Retinal pigment epithelial cell (primary cell): ENCODE measurements around the gene ARL6IP4.

ENCODE experiments used
- DNase-seq: peaks from one replicate; pipeline ENCODE4 v3.0.0-alpha.2; 2010; ENCODE audit warnings: low read depth
- H3K4me3 ChIP-seq: 2 replicates; pipeline ENCODE4 v1.5.1; 2011; ENCODE audit warnings: mild to moderate bottlenecking, low read length, control low read depth, moderate library complexity
- TF ChIP-seq, protein P1 (sequence below): conservative IDR thresholded peaks from 2 replicates; pipeline ENCODE4 v1.5.1; 2011; ENCODE audit warnings: low read depth, low read length, control low read depth, inconsistent platforms

ARL6IP4 gene

DNA sequence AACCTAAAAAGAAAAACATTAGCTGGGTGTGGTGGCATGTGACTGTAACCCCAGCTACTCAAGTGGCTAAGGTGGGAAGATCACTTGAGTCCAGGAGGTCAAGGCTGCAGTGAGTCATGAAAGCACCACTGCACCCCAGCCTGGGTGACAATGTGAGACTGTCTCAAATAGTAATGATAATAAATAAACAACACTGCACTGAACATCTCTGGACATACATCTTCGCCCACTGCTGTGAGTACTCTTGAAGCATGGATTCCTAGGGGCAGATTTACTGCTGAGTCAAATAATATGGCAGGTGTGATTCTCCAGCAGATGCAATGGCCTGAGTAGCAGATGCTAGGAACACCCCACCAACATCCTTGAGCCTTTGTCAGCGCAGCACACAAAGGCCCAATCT lies 37.8 kb upstream of the ARL6IP4 start:
- H3K4me3 ChIP-seq: no peak overlapping the region
- TF ChIP-seq, protein P1, sequence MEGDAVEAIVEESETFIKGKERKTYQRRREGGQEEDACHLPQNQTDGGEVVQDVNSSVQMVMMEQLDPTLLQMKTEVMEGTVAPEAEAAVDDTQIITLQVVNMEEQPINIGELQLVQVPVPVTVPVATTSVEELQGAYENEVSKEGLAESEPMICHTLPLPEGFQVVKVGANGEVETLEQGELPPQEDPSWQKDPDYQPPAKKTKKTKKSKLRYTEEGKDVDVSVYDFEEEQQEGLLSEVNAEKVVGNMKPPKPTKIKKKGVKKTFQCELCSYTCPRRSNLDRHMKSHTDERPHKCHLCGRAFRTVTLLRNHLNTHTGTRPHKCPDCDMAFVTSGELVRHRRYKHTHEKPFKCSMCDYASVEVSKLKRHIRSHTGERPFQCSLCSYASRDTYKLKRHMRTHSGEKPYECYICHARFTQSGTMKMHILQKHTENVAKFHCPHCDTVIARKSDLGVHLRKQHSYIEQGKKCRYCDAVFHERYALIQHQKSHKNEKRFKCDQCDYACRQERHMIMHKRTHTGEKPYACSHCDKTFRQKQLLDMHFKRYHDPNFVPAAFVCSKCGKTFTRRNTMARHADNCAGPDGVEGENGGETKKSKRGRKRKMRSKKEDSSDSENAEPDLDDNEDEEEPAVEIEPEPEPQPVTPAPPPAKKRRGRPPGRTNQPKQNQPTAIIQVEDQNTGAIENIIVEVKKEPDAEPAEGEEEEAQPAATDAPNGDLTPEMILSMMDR: no peak
- DNase-seq: no peak

DNA sequence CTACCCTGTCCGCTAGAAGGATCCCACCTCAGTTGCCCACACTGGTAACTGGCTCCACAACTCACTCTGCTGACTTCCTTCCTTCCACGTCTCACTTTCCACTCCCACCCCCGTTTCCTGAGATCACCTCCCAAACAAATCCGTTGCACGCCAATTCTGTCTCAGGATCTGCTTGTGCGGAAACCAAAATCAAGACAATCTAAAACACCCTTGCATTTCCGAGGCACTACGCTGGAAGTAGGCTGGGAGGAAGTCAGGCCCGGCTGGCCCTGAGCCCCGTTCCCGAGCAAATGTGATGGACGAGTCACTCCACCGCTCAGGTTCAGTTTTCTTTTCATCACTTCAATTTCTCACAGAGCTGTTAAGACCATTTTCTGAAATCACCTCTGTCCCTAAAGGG lies 37.3 kb upstream of the ARL6IP4 start:
- TF ChIP-seq, protein P1: no peak
- no peak overlapping the region for H3K4me3 ChIP-seq
- DNase-seq: no peak

DNA sequence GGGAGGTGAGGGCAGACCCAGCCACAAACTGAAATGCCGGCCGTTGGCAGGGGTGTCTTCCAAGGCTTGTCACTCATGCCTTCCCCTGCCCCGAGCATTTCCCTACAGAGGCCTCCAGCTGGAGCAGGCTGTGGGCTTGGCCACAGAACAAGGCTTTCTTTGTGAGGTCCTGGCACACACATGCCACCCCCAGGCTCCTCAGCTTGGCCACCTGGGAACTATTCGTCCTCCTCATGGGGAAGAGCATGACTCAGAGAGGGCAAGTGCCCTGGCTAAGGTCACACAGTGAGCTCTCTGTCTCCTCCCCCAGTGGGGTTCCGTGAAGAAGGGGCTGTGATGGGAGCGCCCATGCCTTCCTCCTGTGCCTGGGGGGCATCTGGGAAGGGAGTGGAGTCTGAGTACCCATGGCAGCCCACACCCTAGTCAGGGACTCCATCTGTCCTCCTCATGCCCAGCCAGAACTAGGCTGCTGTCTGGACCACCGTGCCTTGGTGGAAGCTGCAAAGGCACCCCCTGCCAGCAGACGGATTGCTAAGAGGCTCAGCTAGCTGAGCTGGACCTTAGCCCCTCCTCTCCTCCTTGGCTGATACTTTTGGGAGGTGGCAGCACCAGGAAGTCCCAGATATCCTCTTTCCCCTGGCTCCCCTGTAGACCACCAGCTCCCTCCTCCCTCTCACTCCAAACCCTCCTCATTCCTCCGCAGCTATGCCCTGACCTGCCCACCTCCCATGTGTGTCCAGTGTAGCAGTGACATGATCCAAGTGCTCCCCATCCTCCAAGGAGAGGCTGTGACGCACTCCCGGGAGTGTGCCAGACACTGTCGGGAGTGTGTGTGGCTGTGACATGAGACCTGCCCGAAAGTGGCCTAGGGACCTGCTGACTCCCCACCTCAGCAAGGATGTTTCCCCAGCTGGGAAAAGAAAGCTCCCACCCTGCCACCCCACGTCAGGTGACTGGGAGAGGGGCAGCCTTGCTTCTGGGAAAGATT lies 35.6 kb upstream of the ARL6IP4 start:
- peak; percentile 66 for DNase-seq
- H3K4me3 ChIP-seq: no peak overlapping the region
- TF ChIP-seq, protein P1: no peak

DNA sequence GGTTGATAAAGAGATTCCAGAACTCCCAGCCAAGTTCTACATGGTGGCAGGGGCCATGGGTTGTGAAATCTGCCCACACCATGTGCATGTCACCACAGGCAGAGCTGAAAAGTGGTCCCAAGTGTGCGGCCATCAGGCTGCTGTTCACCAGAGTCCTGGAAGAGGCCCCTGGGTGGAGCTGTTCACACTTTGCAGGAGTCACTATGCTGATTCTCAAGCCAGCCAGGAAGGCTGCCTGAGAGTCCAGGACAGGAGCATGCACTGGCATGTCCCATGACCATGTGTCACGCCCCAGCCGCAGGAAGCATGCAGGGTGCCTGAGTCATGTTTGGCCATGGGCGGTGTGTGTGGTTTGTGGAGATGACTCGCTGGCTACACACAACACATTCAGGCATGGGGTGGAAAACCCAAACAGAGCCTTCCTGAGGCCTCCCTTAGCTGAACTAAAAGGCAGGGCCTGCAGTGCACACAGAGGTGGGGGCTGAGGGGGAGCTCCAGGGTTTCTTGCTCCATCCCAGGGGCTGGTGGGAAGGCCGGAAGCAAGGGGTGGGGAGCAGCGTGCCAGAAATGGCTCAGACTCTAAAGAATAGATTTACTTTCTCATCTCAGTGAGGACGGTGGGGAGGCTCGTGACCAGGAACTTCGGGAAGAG lies 33.7 kb upstream of the ARL6IP4 start:
- H3K4me3 ChIP-seq: no peak overlapping the region
- DNase-seq: peak; percentile 98
- TF ChIP-seq, protein P1: peak; percentile 59

DNA sequence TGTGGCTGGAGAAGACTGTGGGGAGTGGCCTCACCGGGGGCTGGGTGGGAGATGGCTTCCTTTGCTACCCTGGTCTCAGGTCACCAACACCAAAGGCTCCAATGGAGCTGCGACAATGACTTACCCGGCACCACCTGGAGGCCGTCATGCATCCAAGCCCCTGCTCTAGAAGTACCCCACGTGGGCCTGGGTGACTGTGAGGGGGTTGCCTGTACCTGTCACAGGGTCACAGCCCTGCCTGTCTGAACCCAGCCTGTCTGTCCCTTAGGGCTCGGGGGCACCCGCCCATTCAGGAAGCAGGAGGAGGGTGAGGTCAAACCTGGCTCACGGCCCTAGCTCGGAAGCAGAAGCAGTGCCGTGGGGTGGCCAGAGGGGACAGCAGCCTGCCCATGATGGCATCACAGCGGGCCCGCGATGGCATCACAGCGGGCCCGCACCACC lies 33.1 kb upstream of the ARL6IP4 start:
- TF ChIP-seq, protein P1: no peak
- H3K4me3 ChIP-seq: no peak overlapping the region
- no peak for DNase-seq

DNA sequence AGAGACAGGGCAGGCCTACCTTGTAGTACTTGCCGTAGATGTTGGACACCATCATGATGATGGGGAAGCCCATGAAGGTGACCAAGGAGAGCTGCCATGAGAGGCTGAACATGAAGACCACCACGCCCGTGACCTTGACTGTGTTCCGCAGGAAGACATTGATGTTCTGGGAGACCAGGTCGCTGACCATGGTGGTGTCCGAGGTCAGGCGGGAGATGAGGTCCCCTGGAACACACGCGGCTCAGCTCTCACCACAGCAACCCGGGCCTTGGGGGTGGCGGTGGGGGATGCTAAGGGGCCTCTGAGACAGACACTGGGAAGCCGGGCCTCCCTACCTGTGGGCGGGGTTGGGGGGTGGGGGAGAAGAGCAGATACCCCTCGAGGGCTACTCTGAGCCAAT lies 31.9 kb upstream of the ARL6IP4 start:
- TF ChIP-seq, protein P1: no peak
- H3K4me3 ChIP-seq: no peak overlapping the region
- DNase-seq: no peak
